CD4-positive, alpha-beta memory T cell (primary cell): ENCODE data around the gene CMIP. TPM values are rescaled to one million over a fixed set of nuclear protein-coding genes. Genes with fewer than 3 reads are reported as not detected.

ENCODE experiments used
- CTCF ChIA-PET: fragments of 350-600 bp; sonication (Branson Sonifier 250); formaldehyde crosslinking; loops from one replicate; lab custom pipeline; 2021; ENCODE audit warnings: inconsistent platforms; ENCODE audit not compliant: partially characterized antibody; lab: Charles Lee
- POLR2A ChIA-PET: fragments of 350-600 bp; sonication (Branson Sonifier 250); formaldehyde crosslinking; loops from one replicate; lab custom pipeline; 2021; ENCODE audit not compliant: partially characterized antibody; lab: Charles Lee
- DNase-seq, 5 donors: peaks; one replicate each; pipeline versions ENCODE4 v3.0.0 to v3.0.0-alpha.2; 2020 to 2022; ENCODE audit warnings: mixed read lengths in 1 of 5
- H3K27ac ChIP-seq: one replicate; pipeline ENCODE4 v1.7.0; 2013; ENCODE audit warnings: low read depth, low read length
- H3K27me3 ChIP-seq: 2 replicates; pipeline ENCODE4 v1.7.0; 2013; ENCODE audit warnings: mild to moderate bottlenecking, low read length, moderate library complexity; ENCODE audit not compliant: insufficient read depth
- H3K36me3 ChIP-seq: 2 replicates; pipeline ENCODE4 v1.7.0; 2013; ENCODE audit warnings: mild to moderate bottlenecking, low read length, moderate library complexity; ENCODE audit not compliant: insufficient read depth
- H3K4me1 ChIP-seq: 2 replicates; pipeline ENCODE4 v1.7.0; 2013; ENCODE audit warnings: mild to moderate bottlenecking, low read length, moderate library complexity; ENCODE audit not compliant: insufficient read depth
- H3K4me3 ChIP-seq, 2 donors: one replicate each; pipeline ENCODE4 v1.7.0; 2013; ENCODE audit warnings: low read length in 2 of 2, mild to moderate bottlenecking in 1 of 2
- H3K9me3 ChIP-seq, 2 donors: one replicate each; pipeline ENCODE4 v1.7.0; 2013; ENCODE audit warnings: low read length in 2 of 2, control low read depth in 1 of 2; ENCODE audit not compliant: control insufficient read depth in 1 of 2
- H3K27ac Mint-ChIP-seq, 7 donors: one replicate each; pipeline ENCODE4 v1.8.0; 2020 to 2021; ENCODE audit warnings: mixed read lengths in 7 of 7, mild to moderate bottlenecking in 6 of 7, inconsistent platforms in 3 of 7, moderate library complexity in 3 of 7
- H3K27me3 Mint-ChIP-seq, 2 donors: one replicate each; pipeline ENCODE4 v1.8.0; 2020 to 2021; ENCODE audit warnings: mixed read lengths in 2 of 2
- H3K36me3 Mint-ChIP-seq, 2 donors: one replicate each; pipeline ENCODE4 v1.8.0; 2020 to 2021; ENCODE audit warnings: mixed read lengths in 2 of 2, inconsistent platforms in 1 of 2, mild to moderate bottlenecking in 1 of 2
- H3K4me1 Mint-ChIP-seq, 4 donors: one replicate each; pipeline ENCODE4 v1.8.0; 2020 to 2021; ENCODE audit warnings: mixed read lengths in 4 of 4, mild to moderate bottlenecking in 1 of 4
- H3K4me3 Mint-ChIP-seq, 8 donors: one replicate each; pipeline ENCODE4 v1.8.0; 2020 to 2021; ENCODE audit warnings: mixed read lengths in 8 of 8, mild to moderate bottlenecking in 7 of 8, moderate library complexity in 6 of 8, inconsistent platforms in 3 of 8
- H3K9me3 Mint-ChIP-seq, 8 donors: one replicate each; pipeline ENCODE4 v1.8.0; 2020 to 2021; ENCODE audit warnings: mixed read lengths in 8 of 8, mild to moderate bottlenecking in 5 of 8, inconsistent platforms in 3 of 8, moderate library complexity in 1 of 8
- intact Hi-C: fragments of 100-400 bp; cut with micrococcal nuclease; formaldehyde crosslinking; loops from one replicate; pipeline ENCODE4 v1.15.1; 2023
- polyA plus RNA-seq, 2 donors: library from polyadenylated mRNA; unstranded; fragments of 300-500 nt; fragmentation: Illumina TruSeq; gene quantifications; one replicate each; pipeline ENCODE4 v1.2.3, GENCODE V29; 2021
- total RNA-seq, 2 experiments: library from RNA; stranded (reverse); gene quantifications; one replicate each; pipeline ENCODE4 v1.2.3, GENCODE V29; 2021

The CMIP gene
- total RNA-seq: 10 to 100 TPM; 33.2 to 36.4 TPM
- under 1 TPM in 1 of 2 donors, not detected in 1; 0.84 TPM for polyA plus RNA-seq

DNA sequence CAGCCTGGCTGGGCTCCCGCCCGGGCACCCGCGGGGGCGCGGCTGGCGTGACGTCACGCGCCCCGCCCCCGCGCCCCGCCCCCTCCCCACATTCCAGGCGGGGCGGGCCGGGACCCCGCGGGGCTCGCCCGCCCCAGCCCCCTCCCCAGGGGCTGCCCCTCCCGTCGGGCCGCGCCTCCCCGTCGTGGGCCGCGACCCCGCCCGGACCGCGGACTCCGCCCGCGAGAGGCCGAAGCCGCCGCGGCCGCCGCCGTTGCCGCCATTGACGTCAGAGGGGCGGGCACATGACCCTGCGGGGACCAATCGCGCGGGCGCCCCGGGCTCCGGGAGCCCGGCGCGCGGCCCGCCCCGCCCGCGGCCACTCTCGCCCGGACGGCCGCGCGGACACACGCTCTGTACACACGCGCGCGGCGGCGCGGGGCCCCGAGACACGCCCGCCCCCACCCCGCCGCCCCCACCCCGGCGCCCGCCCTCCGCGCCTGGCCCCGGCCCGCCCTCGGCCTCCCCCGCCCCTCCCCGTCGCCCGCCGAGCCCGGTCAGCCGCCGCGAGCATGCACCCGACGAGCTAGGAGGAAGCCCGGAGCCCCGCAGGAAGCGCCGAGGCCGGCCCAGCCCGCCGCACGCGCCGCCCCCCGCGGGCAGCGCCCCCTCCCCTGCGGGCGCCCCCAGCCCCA lies at the start of gene CMIP:
Gene CMIP (plus strand): TSS at position 361 of the 674 bp plus-strand sequence.
- Histone ChIP-seq H3K4me3 (peak within 1 kb of the TSS; percentile 57 to 62), H3K27me3 (no peaks in the 10 kb centered on the region), H3K9me3 (no peaks in the 10 kb centered on the region), H3K36me3 (no peaks in the 10 kb centered on the region), H3K4me1 (peaks cover 42% of the 10 kb centered on the region), H3K27ac (peak within 1 kb of the TSS; percentile 63)
- DNase-seq: peak; percentile 79 to 89 (median 81)
- H3K36me3 Mint-ChIP-seq: peaks cover 0 to 13% of the 10 kb centered on the region in 2 donors
- no peaks in the 10 kb centered on the region for H3K9me3 Mint-ChIP-seq
- CTCF ChIA-PET: no interaction called here
- POLR2A ChIA-PET: interaction anchor here (1.0 to 4.4 kb wide), 5 partner anchors 25 to 270 kb away, joined by 3 to 42 read pairs (median 5); no protein-coding TSS in a partner anchor
- peak within 1 kb of the TSS; percentile 86 to 94 (median 88) for H3K4me3 Mint-ChIP-seq
- intact Hi-C loops: loop anchor here (1.0 to 2.0 kb wide), 3 partner anchors 77 to 447 kb away; partner anchors contain the start of gene GCSH
- H3K27me3 Mint-ChIP-seq: no peaks in the 10 kb centered on the region
- H3K4me1 Mint-ChIP-seq: peaks cover 20 to 54% (median 41%) of the 10 kb centered on the region in 4 donors
- H3K27ac Mint-ChIP-seq: peak within 1 kb of the TSS; percentile 94 to 97 (median 96)

DNA sequence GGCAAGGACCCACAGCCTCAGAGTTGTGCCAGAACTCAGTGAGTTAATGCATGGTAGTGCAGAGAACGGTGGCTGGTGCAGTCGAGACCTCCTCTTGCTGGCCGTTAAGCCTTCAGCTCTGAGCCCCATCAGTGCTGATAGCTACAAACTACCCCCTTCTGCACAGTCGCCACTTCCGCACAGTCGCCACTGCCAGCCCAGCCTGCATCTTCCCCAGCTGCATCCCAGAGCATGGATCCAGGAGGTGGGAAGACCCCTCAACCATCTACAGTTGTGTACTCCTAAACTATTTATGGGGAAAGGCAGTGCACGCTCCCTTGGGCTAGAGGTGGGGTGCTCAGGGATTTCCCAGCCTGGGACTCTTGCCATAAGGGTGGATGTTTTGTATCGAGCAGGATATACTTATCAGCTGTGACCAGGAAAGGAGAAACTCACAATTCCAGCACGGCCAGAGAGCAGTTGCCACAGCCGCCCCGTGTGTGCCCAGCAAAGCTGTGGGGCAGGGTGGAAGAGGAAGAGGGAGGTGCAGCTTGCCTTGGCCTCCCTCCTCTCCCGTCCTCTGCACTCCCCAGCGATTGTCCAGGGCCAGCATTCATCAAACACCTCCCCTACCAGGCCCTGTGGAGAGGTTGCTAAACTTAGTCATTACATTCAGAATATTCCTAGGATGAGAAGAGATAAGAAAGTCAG lies 49.5 kb upstream of the CMIP start:
- no peaks in the 10 kb centered on the region for H3K4me1 Mint-ChIP-seq
- Histone ChIP-seq H3K27me3 (no peaks in the 10 kb centered on the region), H3K36me3 (no peaks in the 10 kb centered on the region), H3K9me3 (no peaks in the 10 kb centered on the region), H3K27ac (no peak overlapping the region), H3K4me1 (no peaks in the 10 kb centered on the region), H3K4me3 (no peak overlapping the region)
- no peak overlapping the region for H3K27ac Mint-ChIP-seq
- DNase-seq: no peak
- intact Hi-C loops: no loop called here
- ChIA-PET POLR2A (no interaction called here), CTCF (interaction anchor here (1.0 to 1.3 kb wide), 2 partner anchors 9 to 334 kb away, joined by 3 to 4 read pairs; no protein-coding TSS in a partner anchor)
- H3K27me3 Mint-ChIP-seq: no peaks in the 10 kb centered on the region
- H3K36me3 Mint-ChIP-seq: peaks cover 9 to 15% of the 10 kb centered on the region in 2 donors
- peaks cover 0 to 1% (median 0%) of the 10 kb centered on the region in 8 donors for H3K9me3 Mint-ChIP-seq
- H3K4me3 Mint-ChIP-seq: no peak overlapping the region

GRCh38 chr16:81397058-81397878 lies 47.3 kb upstream of the CMIP start:
- intact Hi-C loops: no loop called here

GRCh38 chr16:81397879-81398520 lies 46.6 kb upstream of the CMIP start:
- H3K4me1 Mint-ChIP-seq: no peaks in the 10 kb centered on the region
- H3K36me3 Mint-ChIP-seq: peaks cover 0 to 4% of the 10 kb centered on the region in 2 donors
- Histone ChIP-seq H3K9me3 (no peaks in the 10 kb centered on the region), H3K27me3 (no peaks in the 10 kb centered on the region), H3K27ac (no peak overlapping the region), H3K4me1 (no peaks in the 10 kb centered on the region), H3K4me3 (no peak overlapping the region), H3K36me3 (no peaks in the 10 kb centered on the region)
- ChIA-PET CTCF (no interaction called here), POLR2A (no interaction called here)
- H3K4me3 Mint-ChIP-seq: no peak overlapping the region
- peaks cover 0 to 3% (median 0%) of the 10 kb centered on the region in 8 donors for H3K9me3 Mint-ChIP-seq
- no peak for DNase-seq
- H3K27me3 Mint-ChIP-seq: no peaks in the 10 kb centered on the region
- intact Hi-C loops: no loop called here
- H3K27ac Mint-ChIP-seq: no peak overlapping the region

More at GRCh38 chr16:81397058-81397878, 47.3 kb upstream of the CMIP start:
- Histone ChIP-seq H3K27me3 (no peaks in the 10 kb centered on the region), H3K27ac (no peak overlapping the region), H3K36me3 (no peaks in the 10 kb centered on the region), H3K9me3 (no peaks in the 10 kb centered on the region), H3K4me1 (no peaks in the 10 kb centered on the region), H3K4me3 (no peak overlapping the region)
- Mint-ChIP-seq H3K4me3 (no peak overlapping the region), H3K27me3 (no peaks in the 10 kb centered on the region), H3K36me3 (peaks cover 0 to 4% of the 10 kb centered on the region in 2 donors), H3K4me1 (no peaks in the 10 kb centered on the region), H3K9me3 (peaks cover 0 to 3% (median 0%) of the 10 kb centered on the region in 8 donors), H3K27ac (no peak overlapping the region)
- ChIA-PET CTCF (interaction anchor here (1.1 kb wide), 1 partner anchor 327 kb away, joined by 3 read pairs; no protein-coding TSS in a partner anchor), POLR2A (no interaction called here)
- no peak for DNase-seq

DNA sequence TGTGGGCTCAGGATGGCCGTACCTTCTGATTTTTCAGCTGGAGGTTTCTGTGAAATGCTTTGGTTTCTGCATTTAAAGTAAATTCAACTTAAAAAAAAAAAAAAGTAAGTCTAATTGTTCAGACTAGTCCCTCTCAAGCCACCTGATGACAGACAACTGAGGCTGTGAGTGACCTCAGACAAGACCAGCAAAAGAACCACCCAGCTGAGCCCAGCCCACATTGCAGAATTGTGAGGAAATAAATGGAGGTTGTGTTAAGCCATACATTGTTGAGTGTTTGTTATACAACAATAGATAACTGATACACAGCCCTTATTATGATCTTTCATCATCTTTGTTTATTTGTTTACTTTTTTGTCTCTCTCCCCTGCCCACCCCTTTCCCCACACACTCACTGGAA lies 44.7 kb upstream of the CMIP start:
- Histone ChIP-seq H3K36me3 (no peaks in the 10 kb centered on the region), H3K27ac (no peak overlapping the region), H3K9me3 (no peaks in the 10 kb centered on the region), H3K27me3 (no peaks in the 10 kb centered on the region), H3K4me3 (no peak overlapping the region), H3K4me1 (peaks cover 8% of the 10 kb centered on the region)
- Mint-ChIP-seq H3K36me3 (no peaks in the 10 kb centered on the region), H3K4me3 (no peak overlapping the region), H3K9me3 (peaks cover 0 to 3% (median 0%) of the 10 kb centered on the region in 8 donors), H3K4me1 (peaks cover 0 to 2% (median 0%) of the 10 kb centered on the region in 4 donors), H3K27ac (no peak overlapping the region), H3K27me3 (no peaks in the 10 kb centered on the region)
- ChIA-PET CTCF (interaction anchor here (0.9 to 1.7 kb wide), 5 partner anchors 29 to 330 kb away, joined by 3 to 5 read pairs (median 3); no protein-coding TSS in a partner anchor), POLR2A (interaction anchor here (1.2 kb wide), 1 partner anchor 338 kb away, joined by 4 read pairs; no protein-coding TSS in a partner anchor)
- DNase-seq: no peak
- intact Hi-C loops: no loop called here

DNA sequence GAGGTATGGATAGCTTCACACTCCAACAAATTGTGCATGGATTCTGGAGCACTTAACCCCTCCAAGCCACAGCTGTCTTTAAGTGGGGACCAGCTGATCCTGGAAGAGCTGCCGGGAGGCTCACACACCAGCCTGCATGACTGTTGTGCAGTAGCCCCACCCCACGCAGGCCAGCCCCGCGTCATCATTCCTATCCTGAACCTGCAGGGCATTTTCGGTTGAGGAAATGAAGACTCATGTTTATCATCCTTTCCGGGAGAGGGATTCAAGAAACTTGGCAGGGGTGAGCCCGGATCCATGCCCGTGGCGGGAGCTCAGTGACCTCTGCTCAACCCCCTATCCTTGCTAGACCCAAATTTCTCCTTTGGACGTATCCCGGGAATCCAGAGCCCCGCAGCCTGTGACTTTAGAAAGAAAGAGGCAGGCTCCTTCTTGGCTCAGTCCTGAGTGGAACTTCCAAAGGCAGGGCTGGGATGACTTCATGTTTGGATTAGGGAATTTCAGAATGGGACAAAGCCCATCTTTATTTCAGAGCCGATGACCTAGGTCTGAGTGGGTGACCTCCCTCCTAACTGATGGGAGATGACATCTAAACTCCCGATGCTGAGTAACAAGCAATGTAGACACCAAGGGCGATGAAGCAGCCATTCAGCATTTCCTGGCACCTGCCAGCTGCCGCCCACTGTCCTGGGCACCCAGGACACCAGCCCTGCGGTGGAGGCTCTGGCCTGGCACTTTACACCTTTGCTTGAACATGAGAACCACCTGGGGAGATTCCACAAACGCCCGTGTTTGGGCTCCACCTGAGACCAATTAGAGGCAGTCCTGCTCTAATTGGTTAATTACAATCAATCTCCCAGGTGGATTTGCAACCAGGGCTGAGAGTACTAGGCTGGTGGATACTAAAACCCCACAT lies 43.3 kb upstream of the CMIP start:
- peaks cover 8% of the 10 kb centered on the region for H3K4me1 ChIP-seq
- no peak overlapping the region for H3K27ac ChIP-seq
- Mint-ChIP-seq H3K36me3 (no peaks in the 10 kb centered on the region), H3K27ac (no peak overlapping the region), H3K4me3 (no peak overlapping the region), H3K9me3 (peaks cover 0 to 3% (median 0%) of the 10 kb centered on the region in 8 donors), H3K4me1 (peaks cover 0 to 4% (median 0%) of the 10 kb centered on the region in 4 donors), H3K27me3 (no peaks in the 10 kb centered on the region)
- no peak for DNase-seq
- no peaks in the 10 kb centered on the region for H3K36me3 ChIP-seq
- no peaks in the 10 kb centered on the region for H3K9me3 ChIP-seq
- intact Hi-C loops: no loop called here
- ChIA-PET POLR2A (no interaction called here), CTCF (interaction anchor here (0.8 to 1.7 kb wide), 10 partner anchors 30 to 328 kb away, joined by 3 to 7 read pairs (median 4); no protein-coding TSS in a partner anchor)
- no peaks in the 10 kb centered on the region for H3K27me3 ChIP-seq
- no peak overlapping the region for H3K4me3 ChIP-seq
